ENCODE results near the gene PDZD4. TPM values are rescaled to one million over a fixed set of nuclear protein-coding genes. Genes with fewer than 3 reads are reported as not detected.

Gene PDZD4
- total RNA-seq, 1 donor from 2014 or later: 8.3 TPM

DNA sequence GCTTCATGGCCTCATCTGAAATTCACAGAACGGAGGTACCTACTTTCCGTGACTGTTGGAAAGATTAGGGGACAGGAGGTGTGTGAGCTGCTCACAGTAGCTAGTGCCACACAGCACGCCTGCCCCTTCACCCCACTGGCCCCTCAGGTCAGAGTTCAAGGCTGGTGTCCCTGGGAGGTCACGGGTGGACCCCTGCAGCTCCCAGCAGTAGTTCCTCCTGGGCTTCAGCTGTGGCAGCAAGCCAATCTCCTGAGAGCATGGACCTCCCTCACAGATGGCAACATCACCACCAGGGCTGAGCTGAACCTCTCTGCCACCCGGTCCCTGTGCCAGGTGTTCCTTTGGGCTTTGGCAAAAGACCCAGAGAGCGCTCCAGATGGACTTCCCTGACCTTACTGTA lies 38.0 kb downstream of the PDZD4 start:
- DNase-seq (no peak), ATAC-seq (no peak)
- Histone ChIP-seq H3K4me1 (peaks cover 16% of the 10 kb centered on the region), H3K27me3 (no peaks in the 10 kb centered on the region), H3K4me3 (no peak overlapping the region), H3K9me3 (no peaks in the 10 kb centered on the region), H3K27ac (no peak overlapping the region), H3K36me3 (no peaks in the 10 kb centered on the region)
- intact Hi-C loops (cut with DNase I): no loop called here
- TF ChIP-seq, protein P1, sequence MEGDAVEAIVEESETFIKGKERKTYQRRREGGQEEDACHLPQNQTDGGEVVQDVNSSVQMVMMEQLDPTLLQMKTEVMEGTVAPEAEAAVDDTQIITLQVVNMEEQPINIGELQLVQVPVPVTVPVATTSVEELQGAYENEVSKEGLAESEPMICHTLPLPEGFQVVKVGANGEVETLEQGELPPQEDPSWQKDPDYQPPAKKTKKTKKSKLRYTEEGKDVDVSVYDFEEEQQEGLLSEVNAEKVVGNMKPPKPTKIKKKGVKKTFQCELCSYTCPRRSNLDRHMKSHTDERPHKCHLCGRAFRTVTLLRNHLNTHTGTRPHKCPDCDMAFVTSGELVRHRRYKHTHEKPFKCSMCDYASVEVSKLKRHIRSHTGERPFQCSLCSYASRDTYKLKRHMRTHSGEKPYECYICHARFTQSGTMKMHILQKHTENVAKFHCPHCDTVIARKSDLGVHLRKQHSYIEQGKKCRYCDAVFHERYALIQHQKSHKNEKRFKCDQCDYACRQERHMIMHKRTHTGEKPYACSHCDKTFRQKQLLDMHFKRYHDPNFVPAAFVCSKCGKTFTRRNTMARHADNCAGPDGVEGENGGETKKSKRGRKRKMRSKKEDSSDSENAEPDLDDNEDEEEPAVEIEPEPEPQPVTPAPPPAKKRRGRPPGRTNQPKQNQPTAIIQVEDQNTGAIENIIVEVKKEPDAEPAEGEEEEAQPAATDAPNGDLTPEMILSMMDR (IDR thresholded peaks at IDR 0.05): no peak

DNA sequence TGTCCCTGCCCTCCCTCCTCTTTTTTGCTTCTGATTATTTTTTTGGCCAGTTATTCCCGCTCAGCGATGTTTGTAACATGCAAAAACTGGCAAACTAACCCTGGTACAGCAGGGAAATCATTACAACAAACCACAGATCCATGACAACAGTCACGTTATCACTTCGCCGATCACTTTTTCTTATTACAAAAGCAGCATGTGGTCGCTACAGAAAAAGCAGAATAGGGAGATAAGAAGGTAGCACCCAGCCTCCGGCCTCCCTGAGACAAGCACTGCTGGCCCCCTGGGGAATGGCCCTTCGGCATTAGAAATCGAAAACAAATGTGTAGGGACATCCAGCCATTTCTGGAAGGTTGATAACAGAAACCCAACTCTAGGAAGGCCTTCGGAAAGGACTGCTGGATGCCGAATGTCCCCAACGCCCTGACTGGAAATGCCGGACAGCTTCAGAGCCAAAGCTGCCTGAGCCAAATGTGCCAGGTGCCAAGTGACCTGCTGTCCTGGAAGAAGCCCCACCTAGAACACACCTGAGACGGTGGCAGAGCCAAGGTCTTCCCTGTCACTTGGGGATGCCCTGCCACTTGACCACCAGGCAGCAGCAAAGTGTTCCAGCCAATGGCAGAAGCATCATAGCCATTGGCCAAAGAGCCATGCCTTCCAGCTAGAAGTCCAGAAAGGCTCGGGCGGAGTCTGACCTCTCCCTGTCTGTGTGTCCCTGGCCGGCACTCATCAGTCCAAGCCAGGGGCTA lies 39.1 kb downstream of the PDZD4 start:
- DNase-seq (no peak), ATAC-seq (no peak)
- H3K36me3 ChIP-seq: no peaks in the 10 kb centered on the region
- H3K9me3 ChIP-seq: no peaks in the 10 kb centered on the region
- TF ChIP-seq, protein P1 (IDR thresholded peaks at IDR 0.05): no peak
- no peak overlapping the region for H3K4me3 ChIP-seq
- H3K27ac ChIP-seq: no peak overlapping the region
- intact Hi-C loops (cut with DNase I): no loop called here
- peaks cover 16% of the 10 kb centered on the region for H3K4me1 ChIP-seq
- no peaks in the 10 kb centered on the region for H3K27me3 ChIP-seq

DNA sequence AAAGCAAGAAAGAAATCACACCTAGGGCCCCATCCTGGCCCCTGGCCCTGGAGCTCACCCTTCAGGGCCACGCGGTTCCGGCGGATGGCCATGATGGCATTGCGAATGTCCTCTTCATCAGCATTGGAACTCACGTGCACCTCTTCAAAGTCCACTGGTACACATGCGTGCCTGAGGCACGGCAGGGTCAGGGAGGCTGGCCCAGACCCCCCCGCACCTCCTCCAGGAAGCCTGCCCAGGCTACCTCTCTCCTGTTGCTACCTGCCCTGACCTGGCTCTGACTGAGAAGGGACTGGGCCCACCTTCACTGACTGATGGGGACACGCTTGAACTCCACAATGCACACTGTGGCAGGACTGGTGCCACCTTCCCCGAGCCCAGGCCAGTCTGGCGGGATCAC lies 40.7 kb downstream of the PDZD4 start:
- TF ChIP-seq, protein P1 (IDR thresholded peaks at IDR 0.05): no peak
- DNase-seq (no peak), ATAC-seq (no peak)
- Histone ChIP-seq H3K27me3 (no peaks in the 10 kb centered on the region), H3K27ac (no peak overlapping the region), H3K36me3 (peaks cover 8% of the 10 kb centered on the region), H3K4me3 (no peak overlapping the region), H3K9me3 (no peaks in the 10 kb centered on the region), H3K4me1 (peaks cover 7% of the 10 kb centered on the region)
- intact Hi-C loops (cut with DNase I): no loop called here

DNA sequence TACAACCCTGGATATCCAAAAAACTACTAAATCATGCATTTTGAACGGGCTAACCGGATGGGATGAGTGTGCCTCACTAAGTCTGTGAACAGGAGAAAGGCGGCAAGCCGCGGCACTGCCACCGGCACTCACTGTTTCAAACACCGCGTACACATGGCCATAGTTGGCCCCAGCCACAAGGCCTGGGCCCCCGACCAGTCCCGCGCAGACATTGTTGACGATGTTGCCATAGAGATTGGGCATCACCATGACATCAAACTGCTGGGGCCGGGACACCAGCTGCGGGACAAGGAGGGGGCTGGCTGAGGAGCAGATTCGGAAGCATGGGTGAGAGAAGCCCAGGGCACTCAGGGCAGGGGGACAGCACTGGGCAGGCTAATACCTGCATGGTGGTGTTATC lies 43.7 kb downstream of the PDZD4 start:
- Histone ChIP-seq H3K4me1 (no peaks in the 10 kb centered on the region), H3K9me3 (no peaks in the 10 kb centered on the region), H3K4me3 (no peak overlapping the region), H3K36me3 (peaks cover 8% of the 10 kb centered on the region), H3K27me3 (no peaks in the 10 kb centered on the region), H3K27ac (no peak overlapping the region)
- no peak for DNase-seq
- ATAC-seq: no peak
- intact Hi-C loops (cut with DNase I): no loop called here
- TF ChIP-seq, protein P1 (IDR thresholded peaks at IDR 0.05): no peak

DNA sequence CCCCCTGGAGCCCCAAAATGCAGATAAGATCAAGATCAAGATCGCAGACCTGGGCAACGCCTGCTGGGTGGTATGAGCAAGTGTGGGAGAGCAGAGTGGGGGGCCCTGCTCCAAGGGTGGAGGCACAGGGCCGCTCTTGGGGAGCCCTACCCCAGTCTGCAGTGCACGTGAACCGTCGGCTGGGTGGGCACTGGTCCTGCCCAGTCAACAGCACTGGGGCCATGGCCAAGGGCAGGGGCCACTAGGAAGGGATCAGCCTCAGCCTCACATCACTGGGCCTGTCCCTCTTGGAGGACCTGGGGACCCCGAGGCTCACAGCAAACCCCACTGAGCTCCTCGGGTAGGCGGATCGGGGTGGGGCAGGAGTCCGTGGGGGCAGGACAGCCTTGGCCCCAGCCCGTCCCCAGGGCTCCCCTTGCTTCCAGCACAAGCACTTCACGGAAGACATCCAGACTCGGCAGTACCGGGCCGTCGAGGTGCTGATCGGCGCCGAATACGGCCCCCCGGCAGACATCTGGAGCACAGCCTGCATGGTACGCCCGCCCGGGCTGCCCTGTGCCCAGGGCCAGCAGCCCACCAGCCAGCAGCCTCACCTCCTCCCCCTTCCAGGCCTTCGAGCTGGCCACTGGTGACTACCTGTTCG lies 45.9 kb downstream of the PDZD4 start:
- H3K4me3 ChIP-seq: no peak overlapping the region
- DNase-seq: no peak
- TF ChIP-seq, protein P1 (IDR thresholded peaks at IDR 0.05): no peak
- H3K4me1 ChIP-seq: no peaks in the 10 kb centered on the region
- ATAC-seq: no peak
- no peaks in the 10 kb centered on the region for H3K27me3 ChIP-seq
- no peaks in the 10 kb centered on the region for H3K9me3 ChIP-seq
- H3K27ac ChIP-seq: no peak overlapping the region
- H3K36me3 ChIP-seq: peaks cover 8% of the 10 kb centered on the region
- intact Hi-C loops (cut with DNase I): no loop called here
